Psoas muscle (tissue), 8 donors: ENCODE results near the gene NIPAL3. TPM values are rescaled to one million over a fixed set of nuclear protein-coding genes. Genes with fewer than 3 reads are reported as not detected.

ENCODE experiments used
- ATAC-seq, 4 donors: fragments of 200-7000 bp; cut with Tn5 transposase; one replicate each; pipeline ENCODE4 v1.9.1; 2020; ENCODE audit warnings: moderate library complexity in 3 of 4, mild to moderate bottlenecking in 2 of 4
- DNase-seq, 2 donors: peaks; one replicate each; pipeline ENCODE4 v3.0.0-alpha.2; 2020
- H3K27ac ChIP-seq: fragments of 200-600 bp; one replicate; pipeline ENCODE4 v1.8.0; 2022
- H3K27me3 ChIP-seq, 3 donors: fragments of 200-600 bp in 1 of 3; one replicate each; pipeline versions ENCODE4 v1.6.1 to v1.8.0; 2013 to 2022; ENCODE audit warnings: low read length in 2 of 3, mild to moderate bottlenecking in 2 of 3, moderate library complexity in 1 of 3; ENCODE audit not compliant: insufficient read depth in 3 of 3
- H3K36me3 ChIP-seq, 2 donors: fragments of 200-600 bp in 1 of 2; one replicate each; pipeline versions ENCODE4 v1.6.1 to v1.8.0; 2013 to 2022; ENCODE audit warnings: low read depth in 1 of 2, mild to moderate bottlenecking in 1 of 2, moderate library complexity in 1 of 2; ENCODE audit not compliant: insufficient read depth in 1 of 2
- H3K4me1 ChIP-seq: fragments of 200-600 bp; one replicate; pipeline ENCODE4 v1.8.0; 2022
- H3K4me3 ChIP-seq: fragments of 200-600 bp; one replicate; pipeline ENCODE4 v1.8.0; 2022; ENCODE audit warnings: mild to moderate bottlenecking
- H3K9me3 ChIP-seq: fragments of 200-600 bp; one replicate; pipeline ENCODE4 v1.8.0; 2022
- CTCF ChIP-seq: fragments of 200-600 bp; IDR thresholded peaks from one replicate; pipeline ENCODE4 v1.8.0; 2022; ENCODE audit warnings: antibody characterized with exemption
- WGBS, 3 donors: extraction: QIAGEN DNeasy Blood & Tissue Kit; methylation state at CpG; one replicate each; pipeline versions ENCODE4 v1.1.6 to v1.1.7; 2013; 5-methylcytosine and 5-hydroxymethylcytosine counted together
- intact Hi-C, 2 donors: fragments of 100-400 bp; cut with DNase I; formaldehyde crosslinking; loops; one replicate each; pipeline versions ENCODE4 v1.11.0 to v1.14.2; 2022
- polyA plus RNA-seq, 3 donors: library from polyadenylated mRNA; stranded (reverse); fragments of 200-250 nt; gene quantifications; one replicate each; pipeline ENCODE4 v1.2.3, GENCODE V29; 2013
- total RNA-seq, 4 donors: library from RNA; stranded (reverse); fragmentation: NEBNext Ultra II Directional in 2 of 4; extraction: Animal tissue kit (Norgen Biotek cat#: 25700) in 2 of 4; gene quantifications; one replicate each; pipeline versions ENCODE4 v1.2.1 to v1.2.4, GENCODE V29; 2021 to 2023
- donor health status: healthy with polysubstance abuse.
- donor health status: DM: no; HTN: no; CAD: no; lungs with moderate emphysema.
- donor health status: Bipolar disorder and iron deficiency.
- donor health status: healthy.
- donor health status: DM: yes; HTN: yes; CAD: no.
- donor health status: DM: no; HTN: no; CAD: no.
- donor health status: DM: no; HTN: no; CAD: no.
- donor health status: DM: yes; HTN: yes; CAD: no.

Gene NIPAL3
- total and polyA plus RNA-seq, 7 donors = 1.1 to 10.9 (median 3.9) TPM

- 86 to 87% (median 87%) methylated on average over 7 of the region's 7 CpGs for WGBS, 3 donors
- intact Hi-C loops = no loop called here
- no peaks in the 10 kb centered on the region for H3K9me3 ChIP-seq
- TF ChIP-seq CTCF = no peak
- no peak for DNase-seq
- ATAC-seq = no peak
- no peaks in the 10 kb centered on the region for H3K36me3 ChIP-seq
- no peaks in the 10 kb centered on the region for H3K4me1 ChIP-seq
- H3K27ac ChIP-seq = no peak overlapping the region
- peaks cover 0 to 65% (median 20%) of the 10 kb centered on the region in 3 donors for H3K27me3 ChIP-seq
- peak overlapping the region; percentile 61 for H3K4me3 ChIP-seq
Measured at GRCh38 chr1:24503870-24504523, 88.4 kb downstream of the NIPAL3 start.

GRCh38 chr1:24504560-24504959, 89.0 kb downstream of the NIPAL3 start:
- Histone ChIP-seq H3K9me3 (no peaks in the 10 kb centered on the region), H3K4me3 (no peak overlapping the region), H3K27ac (no peak overlapping the region), H3K36me3 (no peaks in the 10 kb centered on the region), H3K4me1 (no peaks in the 10 kb centered on the region), H3K27me3 (peaks cover 0 to 61% (median 20%) of the 10 kb centered on the region in 3 donors)
- WGBS, 3 donors = 87 to 94% (median 90%) methylated on average over 4 of the region's 4 CpGs
- ATAC-seq = no peak
- DNase-seq = no peak
- intact Hi-C loops = no loop called here
- TF ChIP-seq CTCF = no peak

- intact Hi-C loops = no loop called here
- ATAC-seq = no peak
- Histone ChIP-seq H3K27me3 (peaks cover 0 to 53% (median 15%) of the 10 kb centered on the region in 3 donors), H3K9me3 (no peaks in the 10 kb centered on the region), H3K27ac (no peak overlapping the region), H3K4me3 (no peak overlapping the region), H3K36me3 (no peaks in the 10 kb centered on the region), H3K4me1 (no peaks in the 10 kb centered on the region)
- 52 to 73% (median 52%) methylated on average over 4 of the region's 4 CpGs for WGBS, 3 donors
- DNase-seq = no peak
- TF ChIP-seq CTCF = no peak
Measured at GRCh38 chr1:24505816-24506215, 90.2 kb downstream of the NIPAL3 start.

DNA sequence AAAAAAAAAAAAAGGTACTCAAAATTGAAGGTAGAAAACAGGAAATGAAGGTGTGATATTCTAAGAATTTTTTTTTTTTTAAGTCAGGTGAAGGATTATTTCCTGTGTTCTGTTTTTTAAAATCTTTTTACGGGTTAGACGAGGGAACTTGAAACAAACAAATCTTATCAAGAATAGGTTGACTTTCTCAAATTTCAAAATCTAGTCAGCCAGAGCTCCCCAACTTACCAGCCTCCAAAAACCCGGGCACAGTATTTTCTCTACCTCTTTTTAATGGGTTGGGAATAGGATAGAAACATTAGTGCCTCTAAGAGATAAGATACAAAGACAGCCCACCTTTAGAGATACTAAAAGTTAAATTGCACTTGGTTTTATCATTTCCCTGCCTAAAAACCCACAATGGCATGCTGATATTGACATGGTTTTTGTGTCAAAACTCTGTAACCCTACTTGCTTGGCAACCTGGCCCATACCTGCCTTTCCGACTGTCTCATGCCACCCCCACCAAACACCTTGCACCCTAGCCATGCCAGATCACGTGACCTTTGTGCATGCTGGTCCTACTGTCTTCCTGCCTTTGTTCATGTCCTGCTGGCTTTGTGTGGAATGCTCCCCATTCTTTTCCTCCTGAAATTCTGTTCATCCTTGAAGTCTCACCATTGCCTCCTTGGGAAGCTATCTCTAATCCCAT, 91.2 kb downstream of the NIPAL3 start:
- no peaks in the 10 kb centered on the region for H3K4me1 ChIP-seq
- ATAC-seq (no peak), DNase-seq (no peak)
- H3K36me3 ChIP-seq = no peaks in the 10 kb centered on the region
- WGBS, 3 donors = 87 to 94% (median 87%) methylated on average over 5 of the region's 5 CpGs
- H3K27me3 ChIP-seq = peaks cover 0 to 43% (median 11%) of the 10 kb centered on the region in 3 donors
- H3K27ac ChIP-seq = no peak overlapping the region
- no peak for TF ChIP-seq CTCF
- intact Hi-C loops = no loop called here
- H3K4me3 ChIP-seq = no peak overlapping the region
- H3K9me3 ChIP-seq = no peaks in the 10 kb centered on the region
